Astrocyte (in vitro differentiated cells and primary cell): ENCODE measurements around the gene MARVELD3.

Experiments
- CTCF ChIP-seq: IDR thresholded peaks from 2 replicates; pipeline ENCODE4 v1.5.1; 2011; ENCODE audit warnings: low read depth, mild to moderate bottlenecking, inconsistent platforms, low read length, moderate library complexity; ENCODE audit not compliant: insufficient read depth
- EZH2 ChIP-seq: IDR thresholded peaks from 2 replicates; pipeline ENCODE4 v1.6.1; 2012; ENCODE audit warnings: mild to moderate bottlenecking, low read length, inconsistent platforms; ENCODE audit not compliant: insufficient read depth

- TF ChIP-seq CTCF (no peak), EZH2 (no peak)
Measured at GRCh38 chr16:71671165-71671564, 45.2 kb downstream of the MARVELD3 start.
